Activated CD8-positive, alpha-beta T cell treated with anti-CD3 and anti-CD28 coated beads for 36 hours (primary cell): ENCODE results near the gene RGS16. TPM values are rescaled to one million over a fixed set of nuclear protein-coding genes. Genes with fewer than 3 reads are reported as not detected.

Source experiments
- ATAC-seq: fragments of 200-7000 bp; cut with Tn5 transposase; one replicate; pipeline ENCODE4 v1.10.0; 2021; ENCODE audit warnings: mild to moderate bottlenecking, moderate library complexity
- CTCF ChIA-PET: fragments of 350-600 bp; sonication (Branson Sonifier 250); formaldehyde crosslinking; loops from one replicate; lab custom pipeline; 2021; ENCODE audit warnings: antibody characterized with exemption; lab: Charles Lee
- POLR2A ChIA-PET: fragments of 350-600 bp; sonication (Branson Sonifier 250); formaldehyde crosslinking; loops from one replicate; lab custom pipeline; 2021; ENCODE audit warnings: antibody characterized with exemption; lab: Charles Lee
- DNase-seq: peaks from one replicate; pipeline ENCODE4 v3.0.0-alpha.2; 2020
- H3K27ac Mint-ChIP-seq: one replicate; pipeline ENCODE4 v1.8.0; 2021; ENCODE audit warnings: mild to moderate bottlenecking, mixed read lengths
- H3K27me3 Mint-ChIP-seq: one replicate; pipeline ENCODE4 v1.8.0; 2021; ENCODE audit warnings: mixed read lengths
- H3K36me3 Mint-ChIP-seq: one replicate; pipeline ENCODE4 v1.8.0; 2021; ENCODE audit warnings: low read depth, mixed read lengths
- H3K4me1 Mint-ChIP-seq: one replicate; pipeline ENCODE4 v1.8.0; 2021; ENCODE audit warnings: low read depth, mixed read lengths
- H3K4me3 Mint-ChIP-seq: one replicate; pipeline ENCODE4 v1.8.0; 2021; ENCODE audit warnings: mild to moderate bottlenecking, moderate library complexity, mixed read lengths
- H3K9me3 Mint-ChIP-seq: one replicate; pipeline ENCODE4 v1.8.0; 2021; ENCODE audit warnings: mixed read lengths
- intact Hi-C: fragments of 100-400 bp; cut with micrococcal nuclease; formaldehyde crosslinking; loops from one replicate; pipeline ENCODE4 v1.10.0; 2022
- total RNA-seq, 2 experiments: library from RNA; stranded (reverse); gene quantifications; one replicate each; pipeline ENCODE4 v1.2.3, GENCODE V29; 2021
- TF ChIP-seq, protein P1 (sequence below): fragments of 200-600 bp; IDR thresholded peaks from one replicate; pipeline ENCODE4 v1.8.0; 2022; ENCODE audit warnings: antibody characterized with exemption, mild to moderate bottlenecking

Gene RGS16
- total RNA-seq, 2 experiments from 2014 or later: 33.8 to 35.6 TPM

DNA sequence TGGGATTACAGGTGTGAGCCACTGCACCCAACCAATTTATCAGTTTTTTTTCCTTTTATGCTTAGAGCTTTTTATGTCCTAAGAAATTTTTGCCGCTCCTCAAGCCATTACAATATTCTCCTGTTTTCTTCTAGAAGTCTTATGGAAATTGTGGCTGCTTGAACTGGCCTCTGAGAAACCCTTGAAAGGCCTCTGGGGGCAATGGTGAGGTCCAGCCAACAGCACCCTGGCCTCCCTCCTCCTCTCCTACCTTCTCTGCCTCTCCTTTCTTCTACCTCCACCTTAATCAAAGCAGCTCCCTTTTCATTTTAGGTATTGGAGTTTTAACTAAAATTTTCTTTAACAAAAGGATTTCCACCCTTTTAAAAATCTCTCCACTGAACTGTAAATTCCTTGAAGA is 24.5 kb upstream of the RGS16 start:
- ATAC-seq: no peak
- DNase-seq: no peak
- H3K27ac Mint-ChIP-seq: no peak overlapping the region
- CTCF ChIA-PET: interaction anchor here (1.0 to 2.9 kb wide), 8 partner anchors 8 to 154 kb away, joined by 3 to 13 read pairs (median 4); no protein-coding TSS in a partner anchor
- H3K9me3 Mint-ChIP-seq: no peaks in the 10 kb centered on the region
- no peaks in the 10 kb centered on the region for H3K36me3 Mint-ChIP-seq
- TF ChIP-seq, protein P1, sequence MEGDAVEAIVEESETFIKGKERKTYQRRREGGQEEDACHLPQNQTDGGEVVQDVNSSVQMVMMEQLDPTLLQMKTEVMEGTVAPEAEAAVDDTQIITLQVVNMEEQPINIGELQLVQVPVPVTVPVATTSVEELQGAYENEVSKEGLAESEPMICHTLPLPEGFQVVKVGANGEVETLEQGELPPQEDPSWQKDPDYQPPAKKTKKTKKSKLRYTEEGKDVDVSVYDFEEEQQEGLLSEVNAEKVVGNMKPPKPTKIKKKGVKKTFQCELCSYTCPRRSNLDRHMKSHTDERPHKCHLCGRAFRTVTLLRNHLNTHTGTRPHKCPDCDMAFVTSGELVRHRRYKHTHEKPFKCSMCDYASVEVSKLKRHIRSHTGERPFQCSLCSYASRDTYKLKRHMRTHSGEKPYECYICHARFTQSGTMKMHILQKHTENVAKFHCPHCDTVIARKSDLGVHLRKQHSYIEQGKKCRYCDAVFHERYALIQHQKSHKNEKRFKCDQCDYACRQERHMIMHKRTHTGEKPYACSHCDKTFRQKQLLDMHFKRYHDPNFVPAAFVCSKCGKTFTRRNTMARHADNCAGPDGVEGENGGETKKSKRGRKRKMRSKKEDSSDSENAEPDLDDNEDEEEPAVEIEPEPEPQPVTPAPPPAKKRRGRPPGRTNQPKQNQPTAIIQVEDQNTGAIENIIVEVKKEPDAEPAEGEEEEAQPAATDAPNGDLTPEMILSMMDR: no peak
- H3K27me3 Mint-ChIP-seq: peaks cover 17% of the 10 kb centered on the region
- POLR2A ChIA-PET: interaction anchor here (0.9 to 7.9 kb wide), 5 partner anchors 9 to 29 kb away, joined by 4 to 68 read pairs (median 4); no protein-coding TSS in a partner anchor
- no peak overlapping the region for H3K4me3 Mint-ChIP-seq
- intact Hi-C loops: loop anchor here (1.0 kb wide), 1 partner anchor 12 kb away; no protein-coding TSS in a partner anchor
- H3K4me1 Mint-ChIP-seq: peaks cover 63% of the 10 kb centered on the region

DNA sequence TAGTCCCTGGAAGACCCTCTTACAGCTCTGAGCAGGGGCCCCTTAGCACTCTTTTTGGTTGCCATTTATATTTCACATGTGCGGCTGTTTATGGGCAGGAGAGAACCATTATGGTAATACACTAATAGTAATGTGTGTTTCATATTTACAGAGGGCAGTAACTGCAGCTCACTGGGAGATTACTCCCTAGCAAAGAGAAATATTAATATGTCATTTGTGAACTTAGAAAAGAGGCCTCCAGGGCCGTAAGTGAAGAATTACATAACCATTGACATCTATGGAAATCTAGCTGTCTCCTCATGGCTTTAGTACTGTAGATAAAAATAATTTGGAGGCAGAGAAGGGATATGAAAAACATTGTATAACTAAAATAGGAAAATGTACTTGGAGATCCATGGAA is 23.4 kb upstream of the RGS16 start:
- no peak overlapping the region for H3K4me3 Mint-ChIP-seq
- POLR2A ChIA-PET: interaction anchor here (1.0 to 7.9 kb wide), 4 partner anchors 9 to 24 kb away, joined by 4 to 68 read pairs (median 8); no protein-coding TSS in a partner anchor
- H3K27me3 Mint-ChIP-seq: peaks cover 13% of the 10 kb centered on the region
- TF ChIP-seq, protein P1: no peak
- intact Hi-C loops: no loop called here
- no peak overlapping the region for H3K27ac Mint-ChIP-seq
- DNase-seq: no peak
- peaks cover 72% of the 10 kb centered on the region for H3K4me1 Mint-ChIP-seq
- ATAC-seq: no peak
- no peaks in the 10 kb centered on the region for H3K9me3 Mint-ChIP-seq
- H3K36me3 Mint-ChIP-seq: no peaks in the 10 kb centered on the region
- CTCF ChIA-PET: interaction anchor here (1.1 to 2.9 kb wide), 4 partner anchors 12 to 155 kb away, joined by 3 to 13 read pairs (median 8); no protein-coding TSS in a partner anchor

DNA sequence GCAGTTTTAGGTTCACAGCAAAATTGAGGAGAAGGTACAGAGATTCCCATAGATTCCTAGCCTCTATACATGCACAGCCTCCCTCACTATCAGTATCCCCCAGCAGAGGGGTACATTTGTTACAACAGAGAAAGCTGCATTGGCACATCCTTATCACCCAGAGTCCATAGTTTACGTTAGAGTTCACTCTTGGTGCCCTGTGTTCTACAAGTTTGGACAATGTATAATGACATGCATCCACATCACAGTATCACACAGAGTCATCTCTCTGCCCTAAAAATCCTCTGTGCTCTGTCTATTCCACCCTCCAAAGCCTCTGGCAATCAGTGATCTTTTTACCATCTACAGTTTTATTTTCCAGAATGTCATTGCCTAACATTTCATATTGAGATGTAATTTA is 22.3 kb upstream of the RGS16 start:
- POLR2A ChIA-PET: interaction anchor here (1.5 to 7.9 kb wide), 2 partner anchors 11 to 23 kb away, joined by 4 to 68 read pairs; no protein-coding TSS in a partner anchor
- Mint-ChIP-seq H3K27me3 (peaks cover 7% of the 10 kb centered on the region), H3K27ac (no peak overlapping the region)

DNA sequence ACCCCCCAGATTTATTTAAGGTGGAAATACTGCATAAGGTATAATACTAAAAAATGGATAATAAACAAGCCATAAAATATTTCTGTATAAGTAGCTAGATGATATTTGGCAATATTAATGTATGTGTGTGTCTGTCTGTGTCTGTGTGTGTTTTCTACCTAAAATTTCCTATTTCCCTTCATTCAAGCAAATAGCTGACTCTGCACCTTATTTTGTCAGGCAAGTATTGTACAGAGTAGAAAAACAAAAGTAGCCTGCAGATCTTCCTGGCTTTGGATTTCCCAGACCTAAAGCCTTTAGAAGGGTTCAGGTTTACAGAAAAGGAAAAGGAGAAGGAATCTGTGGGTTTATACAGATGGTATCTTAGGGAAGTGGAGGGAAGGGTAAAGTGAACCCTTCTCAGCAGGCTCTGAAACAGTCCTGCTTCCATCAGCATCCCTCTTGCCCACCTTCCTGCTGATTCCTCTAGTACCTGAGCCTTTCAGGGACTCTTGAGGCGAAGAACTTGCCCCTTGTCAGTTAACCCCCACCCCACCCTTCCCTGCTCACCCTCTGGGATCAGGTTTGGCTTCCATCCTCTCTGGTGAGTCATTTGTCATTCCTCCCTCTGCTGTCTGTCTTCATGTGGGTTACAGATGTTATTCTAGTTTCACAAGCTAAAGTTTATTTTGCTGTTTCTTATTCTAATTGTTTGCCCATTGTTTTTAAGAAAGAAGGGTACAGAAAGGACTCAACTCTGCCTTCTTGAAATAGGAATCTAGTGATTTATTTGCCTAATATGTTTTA is 21.7 kb upstream of the RGS16 start:
- Mint-ChIP-seq H3K27me3 (peaks cover 7% of the 10 kb centered on the region), H3K27ac (no peak overlapping the region), H3K36me3 (no peaks in the 10 kb centered on the region), H3K9me3 (peaks cover 2% of the 10 kb centered on the region), H3K4me1 (peaks cover 75% of the 10 kb centered on the region), H3K4me3 (no peak overlapping the region)
- ChIA-PET CTCF (interaction anchor here (0.9 to 3.3 kb wide), 6 partner anchors 10 to 159 kb away, joined by 3 to 13 read pairs (median 7); no protein-coding TSS in a partner anchor), POLR2A (interaction anchor here (7.9 kb wide), 1 partner anchor 10 kb away, joined by 68 read pairs; no protein-coding TSS in a partner anchor)
- ATAC-seq: no peak
- TF ChIP-seq, protein P1: no peak
- DNase-seq: no peak
- intact Hi-C loops: no loop called here

More for the DNA sequence above, 22.3 kb upstream of the RGS16 start:
- ATAC-seq: no peak
- Mint-ChIP-seq H3K36me3 (no peaks in the 10 kb centered on the region), H3K9me3 (no peaks in the 10 kb centered on the region), H3K4me1 (peaks cover 73% of the 10 kb centered on the region), H3K4me3 (no peak overlapping the region)
- intact Hi-C loops: no loop called here
- TF ChIP-seq, protein P1: no peak
- DNase-seq: no peak
- CTCF ChIA-PET: interaction anchor here (0.9 to 3.3 kb wide), 5 partner anchors 10 to 158 kb away, joined by 3 to 13 read pairs (median 9); no protein-coding TSS in a partner anchor
